ENCODE measurements around the gene OR2L2. TPM values are rescaled to one million over a fixed set of nuclear protein-coding genes. Genes with fewer than 3 reads are reported as not detected.

Gene OR2L2
- total and polyA plus RNA-seq, 9 of the 15 experiments (the other 6 are each of a cell fraction or from before 2014, with no cell fraction given), result 0.04 to 0.07 (median 0.05) TPM; not detected in 6

Small RNA genes within 50 kb of the gene (small RNA-seq; reads per million reads assigned to genes)
- gene RF00019, result not detected

Other genes with a start within 250 kb of the OR2L2 start
Only the 7 nearest of the 16 such genes appear.
- 0.45 TPM in 1 of 2 replicates, not detected in the other for gene OR2T8, start 109.8 kb upstream of the OR2L2 start, total RNA-seq (2014; rRNA removed)
- gene OR2T8, start 109.8 kb upstream of the OR2L2 start, total RNA-seq (2014; rRNA removed; fragmentation: Illumina TruSeq; extraction: Trizol), result 0.15 and 0.35 TPM in 2 replicates
- gene OR2T8, start 109.8 kb upstream of the OR2L2 start, total RNA-seq (2015; rRNA removed; fragmentation: Illumina TruSeq; extraction: Trizol), result 0.38 TPM in 1 of 2 replicates, not detected in the other
- 0.38 TPM in 1 of 2 replicates, not detected in the other for gene OR2T8, start 109.8 kb upstream of the OR2L2 start, total RNA-seq (2021)
- gene OR2T8, start 109.8 kb upstream of the OR2L2 start, polyA plus RNA-seq (2011; rRNA removed), result 0.27 and 0.38 TPM in 2 replicates
- 0.25 and 0.46 TPM in 2 replicates for gene OR2T8, start 109.8 kb upstream of the OR2L2 start, polyA plus RNA-seq (2014; fragmentation: Illumina TruSeq; extraction: Trizol)
- gene OR2T8, start 109.8 kb upstream of the OR2L2 start, polyA plus RNA-seq (2014; fragmentation: Nextera tagmentation; extraction: Ambion mirVana), result under 1 TPM in 1 of 2 experiments, not detected in 1; 0.08 TPM
- 0.23 and 0.24 TPM in 2 replicates for gene OR2T8, start 109.8 kb upstream of the OR2L2 start, polyA plus RNA-seq (2014; rRNA removed)
- gene OR2AJ1, start 105.2 kb upstream of the OR2L2 start, total RNA-seq (2014; rRNA removed), result not detected in 2 replicates
- not detected in 2 replicates for gene OR2AJ1, start 105.2 kb upstream of the OR2L2 start, total RNA-seq (2014; rRNA removed; fragmentation: Illumina TruSeq; extraction: Trizol)
- not detected in 2 replicates for gene OR2AJ1, start 105.2 kb upstream of the OR2L2 start, total RNA-seq (2015; rRNA removed; fragmentation: Illumina TruSeq; extraction: Trizol)
- gene OR2AJ1, start 105.2 kb upstream of the OR2L2 start, total RNA-seq (2021), result not detected in 2 replicates
- not detected in 2 replicates for gene OR2AJ1, start 105.2 kb upstream of the OR2L2 start, polyA plus RNA-seq (2011; rRNA removed)
- gene OR2AJ1, start 105.2 kb upstream of the OR2L2 start, polyA plus RNA-seq (2014; fragmentation: Illumina TruSeq; extraction: Trizol), result not detected in 2 replicates
- gene OR2AJ1, start 105.2 kb upstream of the OR2L2 start, polyA plus RNA-seq (2014; fragmentation: Nextera tagmentation; extraction: Ambion mirVana), result not detected
- gene OR2AJ1, start 105.2 kb upstream of the OR2L2 start, polyA plus RNA-seq (2014; rRNA removed), result not detected in 2 replicates
- not detected in 2 replicates for gene OR2L8, start 81.2 kb upstream of the OR2L2 start, total RNA-seq (2014; rRNA removed)
- not detected in 2 replicates for gene OR2L8, start 81.2 kb upstream of the OR2L2 start, total RNA-seq (2014; rRNA removed; fragmentation: Illumina TruSeq; extraction: Trizol)
- not detected in 2 replicates for gene OR2L8, start 81.2 kb upstream of the OR2L2 start, total RNA-seq (2015; rRNA removed; fragmentation: Illumina TruSeq; extraction: Trizol)
- not detected in 2 replicates for gene OR2L8, start 81.2 kb upstream of the OR2L2 start, total RNA-seq (2021)
- gene OR2L8, start 81.2 kb upstream of the OR2L2 start, polyA plus RNA-seq (2011; rRNA removed), result not detected in 2 replicates
- not detected in 2 replicates for gene OR2L8, start 81.2 kb upstream of the OR2L2 start, polyA plus RNA-seq (2014; fragmentation: Illumina TruSeq; extraction: Trizol)
- gene OR2L8, start 81.2 kb upstream of the OR2L2 start, polyA plus RNA-seq (2014; fragmentation: Nextera tagmentation; extraction: Ambion mirVana), result not detected
- not detected in 2 replicates for gene OR2L8, start 81.2 kb upstream of the OR2L2 start, polyA plus RNA-seq (2014; rRNA removed)
- gene OR2AK2, start 64.8 kb upstream of the OR2L2 start, total RNA-seq (2014; rRNA removed), result not detected in 2 replicates
- not detected in 2 replicates for gene OR2AK2, start 64.8 kb upstream of the OR2L2 start, total RNA-seq (2014; rRNA removed; fragmentation: Illumina TruSeq; extraction: Trizol)
- not detected in 2 replicates for gene OR2AK2, start 64.8 kb upstream of the OR2L2 start, total RNA-seq (2015; rRNA removed; fragmentation: Illumina TruSeq; extraction: Trizol)
- not detected in 2 replicates for gene OR2AK2, start 64.8 kb upstream of the OR2L2 start, total RNA-seq (2021)
- 0.10 and 0.12 TPM in 2 replicates for gene OR2AK2, start 64.8 kb upstream of the OR2L2 start, polyA plus RNA-seq (2011; rRNA removed)
- gene OR2AK2, start 64.8 kb upstream of the OR2L2 start, polyA plus RNA-seq (2014; fragmentation: Illumina TruSeq; extraction: Trizol), result not detected in 2 replicates
- not detected for gene OR2AK2, start 64.8 kb upstream of the OR2L2 start, polyA plus RNA-seq (2014; fragmentation: Nextera tagmentation; extraction: Ambion mirVana)
- gene OR2AK2, start 64.8 kb upstream of the OR2L2 start, polyA plus RNA-seq (2014; rRNA removed), result not detected in 2 replicates
- gene OR2L5, start 16.4 kb upstream of the OR2L2 start, total RNA-seq (2014; rRNA removed), result not detected in 2 replicates
- gene OR2L5, start 16.4 kb upstream of the OR2L2 start, total RNA-seq (2014; rRNA removed; fragmentation: Illumina TruSeq; extraction: Trizol), result not detected in 2 replicates
- not detected in 2 replicates for gene OR2L5, start 16.4 kb upstream of the OR2L2 start, total RNA-seq (2015; rRNA removed; fragmentation: Illumina TruSeq; extraction: Trizol)
- not detected in 2 replicates for gene OR2L5, start 16.4 kb upstream of the OR2L2 start, total RNA-seq (2021)
- 0.03 and 0.04 TPM in 2 replicates for gene OR2L5, start 16.4 kb upstream of the OR2L2 start, polyA plus RNA-seq (2011; rRNA removed)
- gene OR2L5, start 16.4 kb upstream of the OR2L2 start, polyA plus RNA-seq (2014; fragmentation: Illumina TruSeq; extraction: Trizol), result not detected in 2 replicates
- not detected for gene OR2L5, start 16.4 kb upstream of the OR2L2 start, polyA plus RNA-seq (2014; fragmentation: Nextera tagmentation; extraction: Ambion mirVana)
- not detected in 2 replicates for gene OR2L5, start 16.4 kb upstream of the OR2L2 start, polyA plus RNA-seq (2014; rRNA removed)
- not detected in 2 replicates for gene OR2L3, start 16.8 kb downstream of the OR2L2 start, total RNA-seq (2014; rRNA removed)
- gene OR2L3, start 16.8 kb downstream of the OR2L2 start, total RNA-seq (2014; rRNA removed; fragmentation: Illumina TruSeq; extraction: Trizol), result not detected in 2 replicates
- not detected in 2 replicates for gene OR2L3, start 16.8 kb downstream of the OR2L2 start, total RNA-seq (2015; rRNA removed; fragmentation: Illumina TruSeq; extraction: Trizol)
- gene OR2L3, start 16.8 kb downstream of the OR2L2 start, total RNA-seq (2021), result not detected in 2 replicates
- gene OR2L3, start 16.8 kb downstream of the OR2L2 start, polyA plus RNA-seq (2011; rRNA removed), result not detected in 2 replicates
- gene OR2L3, start 16.8 kb downstream of the OR2L2 start, polyA plus RNA-seq (2014; fragmentation: Illumina TruSeq; extraction: Trizol), result not detected in 2 replicates
- not detected for gene OR2L3, start 16.8 kb downstream of the OR2L2 start, polyA plus RNA-seq (2014; fragmentation: Nextera tagmentation; extraction: Ambion mirVana)
- gene OR2L3, start 16.8 kb downstream of the OR2L2 start, polyA plus RNA-seq (2014; rRNA removed), result not detected in 2 replicates
- gene OR2L13, start 65.1 kb downstream of the OR2L2 start, total RNA-seq (2014; rRNA removed), result not detected in 2 replicates
- not detected in 2 replicates for gene OR2L13, start 65.1 kb downstream of the OR2L2 start, total RNA-seq (2014; rRNA removed; fragmentation: Illumina TruSeq; extraction: Trizol)
- gene OR2L13, start 65.1 kb downstream of the OR2L2 start, total RNA-seq (2015; rRNA removed; fragmentation: Illumina TruSeq; extraction: Trizol), result not detected in 2 replicates
- gene OR2L13, start 65.1 kb downstream of the OR2L2 start, total RNA-seq (2021), result not detected in 2 replicates
- gene OR2L13, start 65.1 kb downstream of the OR2L2 start, polyA plus RNA-seq (2011; rRNA removed), result not detected in 2 replicates
- not detected in 2 replicates for gene OR2L13, start 65.1 kb downstream of the OR2L2 start, polyA plus RNA-seq (2014; fragmentation: Illumina TruSeq; extraction: Trizol)
- gene OR2L13, start 65.1 kb downstream of the OR2L2 start, polyA plus RNA-seq (2014; fragmentation: Nextera tagmentation; extraction: Ambion mirVana), result not detected
- gene OR2L13, start 65.1 kb downstream of the OR2L2 start, polyA plus RNA-seq (2014; rRNA removed), result not detected in 2 replicates

All from K562 (cell line).